Stimulated activated CD4-positive, alpha-beta T cell treated with anti-CD3 and anti-CD28 coated beads, Interleukin-4, amount 100 ng/mL, for 4 hours (primary cell): ENCODE data around the gene EFCAB11.
"Not testable (repeated sequence)": the region's sequence is repeated elsewhere in the genome, so short reads cannot be mapped to it uniquely, and the experiment has no call there.

ENCODE experiments used
- DNase-seq, 2 experiments: peaks; one replicate each; pipeline ENCODE4 v3.0.0-alpha.2; 2020

The EFCAB11 gene

GRCh38 chr14:89909586-89909985, 44.9 kb downstream of the EFCAB11 start:
- no peak for DNase-seq

- DNase-seq, result no peak
These were observed 45.6 kb downstream of the EFCAB11 start for GRCh38 chr14:89908712-89909450.

- DNase-seq, result no peak
These were observed 46.9 kb downstream of the EFCAB11 start for GRCh38 chr14:89907655-89908054.

- DNase-seq, result no peak
These were observed 48.5 kb downstream of the EFCAB11 start for GRCh38 chr14:89906000-89906399.

GRCh38 chr14:89903340-89903952, 51.1 kb downstream of the EFCAB11 start:
- DNase-seq, result no peak

GRCh38 chr14:89902881-89903280, 51.6 kb downstream of the EFCAB11 start:
- no peak for DNase-seq

- no peak for DNase-seq
These were observed 53.7 kb downstream of the EFCAB11 start for GRCh38 chr14:89900802-89901201.

- DNase-seq, result no peak
These were observed 54.4 kb downstream of the EFCAB11 start for GRCh38 chr14:89899917-89900663.

GRCh38 chr14:89899291-89899690, 55.2 kb downstream of the EFCAB11 start:
- no peak for DNase-seq

GRCh38 chr14:89893388-89893787, 61.1 kb downstream of the EFCAB11 start:
- not testable (repeated sequence) for DNase-seq

- no peak for DNase-seq
These were observed 61.6 kb downstream of the EFCAB11 start for GRCh38 chr14:89892953-89893352.

- not testable (repeated sequence) for DNase-seq
These were observed 62.8 kb downstream of the EFCAB11 start for GRCh38 chr14:89891721-89892120.

GRCh38 chr14:89891055-89891454, 63.5 kb downstream of the EFCAB11 start:
- DNase-seq, result no peak

GRCh38 chr14:89890589-89890988, 63.9 kb downstream of the EFCAB11 start:
- DNase-seq, result no peak

GRCh38 chr14:89889626-89890025, 64.9 kb downstream of the EFCAB11 start:
- DNase-seq, result no peak

GRCh38 chr14:89884761-89885160, 69.8 kb downstream of the EFCAB11 start:
- DNase-seq, result no peak

GRCh38 chr14:89881839-89882238, 72.7 kb downstream of the EFCAB11 start:
- no peak for DNase-seq

GRCh38 chr14:89874091-89874490, 80.4 kb downstream of the EFCAB11 start:
- not testable (repeated sequence) for DNase-seq

GRCh38 chr14:89870316-89870715, 84.2 kb downstream of the EFCAB11 start:
- no peak for DNase-seq

- no peak for DNase-seq
These were observed 84.9 kb downstream of the EFCAB11 start for GRCh38 chr14:89869606-89870005.

GRCh38 chr14:89866458-89866857, 88.1 kb downstream of the EFCAB11 start:
- no peak for DNase-seq

- no peak for DNase-seq
These were observed 89.4 kb downstream of the EFCAB11 start for GRCh38 chr14:89865153-89865552.

GRCh38 chr14:89862856-89863255, 91.7 kb downstream of the EFCAB11 start:
- no peak for DNase-seq

- DNase-seq, result no peak
These were observed 92.9 kb downstream of the EFCAB11 start for GRCh38 chr14:89861630-89862029.
